Measurements from ENCODE around the gene RPS6KA5.
"Not testable (repeated sequence)": the region's sequence is repeated elsewhere in the genome, so short reads cannot be mapped to it uniquely, and the experiment has no call there.

Gene RPS6KA5

GRCh38 chr14:91095178-91095577, 34.7 kb upstream of the RPS6KA5 start:
- TF ChIP-seq, protein P1, sequence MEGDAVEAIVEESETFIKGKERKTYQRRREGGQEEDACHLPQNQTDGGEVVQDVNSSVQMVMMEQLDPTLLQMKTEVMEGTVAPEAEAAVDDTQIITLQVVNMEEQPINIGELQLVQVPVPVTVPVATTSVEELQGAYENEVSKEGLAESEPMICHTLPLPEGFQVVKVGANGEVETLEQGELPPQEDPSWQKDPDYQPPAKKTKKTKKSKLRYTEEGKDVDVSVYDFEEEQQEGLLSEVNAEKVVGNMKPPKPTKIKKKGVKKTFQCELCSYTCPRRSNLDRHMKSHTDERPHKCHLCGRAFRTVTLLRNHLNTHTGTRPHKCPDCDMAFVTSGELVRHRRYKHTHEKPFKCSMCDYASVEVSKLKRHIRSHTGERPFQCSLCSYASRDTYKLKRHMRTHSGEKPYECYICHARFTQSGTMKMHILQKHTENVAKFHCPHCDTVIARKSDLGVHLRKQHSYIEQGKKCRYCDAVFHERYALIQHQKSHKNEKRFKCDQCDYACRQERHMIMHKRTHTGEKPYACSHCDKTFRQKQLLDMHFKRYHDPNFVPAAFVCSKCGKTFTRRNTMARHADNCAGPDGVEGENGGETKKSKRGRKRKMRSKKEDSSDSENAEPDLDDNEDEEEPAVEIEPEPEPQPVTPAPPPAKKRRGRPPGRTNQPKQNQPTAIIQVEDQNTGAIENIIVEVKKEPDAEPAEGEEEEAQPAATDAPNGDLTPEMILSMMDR (IDR thresholded peaks at IDR 0.05; ENCODE audit: control extremely low read depth, extremely low read depth, low read depth, missing control alignments) = no peak
- POLR2A ChIA-PET = no interaction called here
- no peak for DNase-seq (ENCODE audit: extremely low spot score)
- CTCF ChIA-PET = interaction anchor here (0.8 to 1.5 kb wide), 3 partner anchors 20 to 81 kb away, joined by 3 to 4 read pairs (median 3); no protein-coding TSS in a partner anchor

DNA sequence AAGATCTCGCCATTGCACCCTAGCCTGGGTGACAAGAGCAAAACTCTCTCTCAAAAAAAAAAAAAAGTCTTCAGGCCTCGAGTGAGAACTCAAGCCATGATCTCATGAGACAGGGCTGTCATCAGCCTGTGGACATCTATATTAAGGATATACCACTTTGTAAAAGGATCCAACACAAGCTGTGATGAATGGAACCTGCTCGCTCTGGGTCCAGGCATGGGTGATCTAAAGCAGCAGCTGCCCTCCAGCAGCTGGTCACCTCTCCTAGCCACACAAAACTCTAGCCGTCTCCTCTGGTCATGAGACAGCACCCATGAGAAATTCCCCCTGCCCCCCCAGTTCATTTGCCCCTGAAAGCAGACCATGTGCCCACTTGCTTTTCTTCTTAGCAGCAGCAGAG, 34.3 kb upstream of the RPS6KA5 start:
- CTCF ChIA-PET = no interaction called here
- no peak for DNase-seq (ENCODE audit: extremely low spot score)
- POLR2A ChIA-PET = no interaction called here
- TF ChIP-seq, protein P1 (IDR thresholded peaks at IDR 0.05; ENCODE audit: control extremely low read depth, extremely low read depth, low read depth, missing control alignments) = no peak

DNA sequence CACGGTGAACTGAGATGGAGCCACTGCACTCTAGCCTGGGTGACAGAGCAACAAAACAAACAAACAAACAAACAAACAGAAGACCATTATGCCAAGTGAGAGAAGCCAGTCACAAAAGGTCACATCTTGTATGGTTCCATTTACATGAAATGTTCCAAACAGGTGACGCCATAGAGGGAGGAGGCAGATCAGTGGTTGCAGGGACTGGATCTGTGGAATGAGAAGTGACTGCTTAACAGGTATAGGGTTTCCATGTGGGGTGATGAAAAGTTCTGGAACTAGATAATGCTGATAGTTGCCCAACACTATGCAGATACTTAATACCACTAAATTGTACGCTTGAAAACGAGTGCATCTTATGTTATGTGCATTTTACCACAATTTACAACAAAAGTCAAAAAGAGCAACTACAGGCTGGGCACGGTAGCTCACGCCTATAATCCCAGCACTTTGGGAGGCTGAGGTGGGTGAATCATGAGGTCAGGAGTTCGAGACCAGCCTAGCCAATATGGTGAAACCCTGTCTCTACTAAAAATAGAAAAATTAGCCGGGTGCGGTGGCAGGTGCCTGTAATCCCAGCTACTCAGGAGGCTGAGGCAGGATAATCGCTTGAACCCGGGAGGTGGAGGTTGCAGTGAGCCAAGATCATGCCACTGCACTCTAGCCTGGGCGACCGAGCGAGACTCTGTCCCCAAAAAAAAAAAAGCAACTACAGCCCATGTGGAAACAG, 33.5 kb upstream of the RPS6KA5 start:
- CTCF ChIA-PET; DNase-seq (ENCODE audit: extremely low spot score); POLR2A ChIA-PET: not testable (repeated sequence)

- ChIA-PET CTCF (no interaction called here), POLR2A (no interaction called here)
- TF ChIP-seq, protein P1 (IDR thresholded peaks at IDR 0.05; ENCODE audit: control extremely low read depth, extremely low read depth, low read depth, missing control alignments) = no peak
- DNase-seq (ENCODE audit: extremely low spot score) = no peak
Measured at GRCh38 chr14:91092073-91092472, 31.6 kb upstream of the RPS6KA5 start.

DNA sequence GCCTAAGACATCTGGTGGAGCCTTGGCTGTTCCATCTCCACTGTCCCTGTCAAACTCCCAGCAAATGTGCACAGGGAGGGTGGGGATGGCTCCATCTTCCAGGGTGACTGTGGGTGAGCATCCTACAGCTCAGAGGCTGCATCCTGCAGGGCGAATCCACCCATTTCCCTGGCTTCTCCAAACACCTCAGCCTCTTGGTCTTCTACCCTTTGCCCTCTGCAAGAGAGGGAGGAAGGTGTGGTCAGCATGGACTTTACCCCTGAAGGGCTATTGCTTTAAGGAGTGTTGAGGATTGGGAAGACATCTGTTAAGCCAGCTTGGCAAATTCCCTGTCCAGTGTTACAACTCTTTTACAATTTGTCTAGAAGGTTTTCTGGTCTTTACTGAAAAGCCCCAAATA, 30.3 kb upstream of the RPS6KA5 start:
- POLR2A ChIA-PET = no interaction called here
- TF ChIP-seq, protein P1 (IDR thresholded peaks at IDR 0.05; ENCODE audit: control extremely low read depth, extremely low read depth, low read depth, missing control alignments) = no peak

DNA sequence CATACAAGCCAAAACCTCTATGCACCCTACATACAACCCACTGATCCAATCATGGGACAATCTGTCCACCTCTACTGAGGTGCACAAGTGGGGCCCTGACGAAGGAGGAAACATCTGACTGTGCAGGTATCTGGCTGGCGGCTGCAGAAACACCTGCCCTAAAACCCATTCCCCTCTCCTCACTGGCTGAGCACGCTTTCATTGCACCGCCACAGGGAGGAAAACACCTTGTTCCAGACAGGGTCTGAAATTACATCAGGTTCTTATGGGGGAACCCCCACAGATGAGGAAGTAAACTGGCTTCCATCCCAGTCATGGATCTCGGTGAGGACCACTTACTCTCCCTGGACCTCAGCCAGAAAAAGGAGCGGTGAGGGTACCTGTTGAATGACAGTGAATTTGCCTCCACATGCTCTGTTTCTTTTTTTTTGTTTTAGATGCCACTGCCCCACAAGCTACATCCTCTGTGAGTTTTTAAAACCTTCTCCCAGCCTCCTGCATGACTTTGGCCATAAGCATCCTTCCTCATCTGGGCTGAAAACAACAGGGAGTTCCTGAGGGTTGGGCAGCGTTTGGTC, 29.6 kb upstream of the RPS6KA5 start:
- TF ChIP-seq, protein P1 (IDR thresholded peaks at IDR 0.05; ENCODE audit: control extremely low read depth, extremely low read depth, low read depth, missing control alignments) = no peak
- ChIA-PET POLR2A (no interaction called here), CTCF (interaction anchor here (1.4 to 2.1 kb wide), 2 partner anchors 18 to 57 kb away, joined by 3 to 6 read pairs; no protein-coding TSS in a partner anchor)
- no peak for DNase-seq (ENCODE audit: extremely low spot score)

More for the DNA sequence above, 30.3 kb upstream of the RPS6KA5 start:
- no peak for DNase-seq (ENCODE audit: extremely low spot score)
- CTCF ChIA-PET = interaction anchor here (1.4 kb wide), 1 partner anchor 56 kb away, joined by 3 read pairs; no protein-coding TSS in a partner anchor

- ChIA-PET CTCF (interaction anchor here (2.1 kb wide), 1 partner anchor 19 kb away, joined by 6 read pairs; no protein-coding TSS in a partner anchor), POLR2A (no interaction called here)
- no peak for DNase-seq (ENCODE audit: extremely low spot score)
- TF ChIP-seq, protein P1 (IDR thresholded peaks at IDR 0.05; ENCODE audit: control extremely low read depth, extremely low read depth, low read depth, missing control alignments) = no peak
Measured at GRCh38 chr14:91088585-91089235, 28.3 kb upstream of the RPS6KA5 start.

- CTCF ChIA-PET = interaction anchor here (0.7 to 1.0 kb wide), 2 partner anchors 11 to 28 kb away, joined by 3 read pairs; no protein-coding TSS in a partner anchor
- DNase-seq (ENCODE audit: extremely low spot score); POLR2A ChIA-PET: not testable (repeated sequence)
Measured at GRCh38 chr14:91087470-91087869, 27.0 kb upstream of the RPS6KA5 start.
